Measurements from ENCODE around the gene RMND1. TPM values are rescaled to one million over a fixed set of nuclear protein-coding genes. Genes with fewer than 3 reads are reported as not detected.

RMND1 gene
- total RNA-seq, 4 donors from 2014 or later, result 18.4 to 31.8 (median 27.0) TPM

GRCh38 chr6:151375833-151376232, 76.1 kb downstream of the RMND1 start:
- Histone ChIP-seq H3K27ac (peak overlapping the region in 2 of 4 donors; percentile 22 to 34), H3K27me3 (no peaks in the 10 kb centered on the region), H3K4me3 (no peak overlapping the region), H3K36me3 (peaks cover 0 to 19% (median 7%) of the 10 kb centered on the region in 3 donors), H3K9me3 (no peaks in the 10 kb centered on the region), H3K4me1 (peaks cover 0 to 32% (median 17%) of the 10 kb centered on the region in 4 donors)
- no peak for DNase-seq (ENCODE audit: low spot score in 2 of 2)
- 66 to 74% methylated on average over 2 of the region's 2 CpGs for WGBS, 2 donors
- no peak for TF ChIP-seq POLR2A (IDR thresholded peaks at IDR 0.05)
- TF ChIP-seq EP300 (IDR thresholded peaks at IDR 0.05), result no peak
- TF ChIP-seq CTCF (IDR thresholded peaks at IDR 0.05), result no peak

GRCh38 chr6:151374036-151374683, 77.8 kb downstream of the RMND1 start:
- Histone ChIP-seq H3K27me3 (no peaks in the 10 kb centered on the region), H3K4me3 (no peak overlapping the region), H3K36me3 (peaks cover 0 to 33% (median 8%) of the 10 kb centered on the region in 3 donors), H3K9me3 (no peaks in the 10 kb centered on the region), H3K4me1 (peaks cover 0 to 20% (median 12%) of the 10 kb centered on the region in 4 donors), H3K27ac (peak overlapping the region in 3 of 4 donors; percentile 4 to 66 (median 30))
- no peak for DNase-seq (ENCODE audit: low spot score in 2 of 2)
- WGBS, 2 donors, result 38 to 44% methylated on average over 5 of the region's 5 CpGs
- TF ChIP-seq POLR2A (IDR thresholded peaks at IDR 0.05) (no peak), EP300 (IDR thresholded peaks at IDR 0.05) (peak in 1 of 2 donors; percentile 23), CTCF (IDR thresholded peaks at IDR 0.05) (no peak)

GRCh38 chr6:151372164-151372563, 79.8 kb downstream of the RMND1 start:
- Histone ChIP-seq H3K27ac (no peak overlapping the region), H3K4me3 (no peak overlapping the region), H3K27me3 (no peaks in the 10 kb centered on the region), H3K36me3 (peaks cover 0 to 46% (median 8%) of the 10 kb centered on the region in 3 donors), H3K4me1 (peaks cover 0 to 20% (median 12%) of the 10 kb centered on the region in 4 donors), H3K9me3 (no peaks in the 10 kb centered on the region)
- TF ChIP-seq CTCF (IDR thresholded peaks at IDR 0.05) (no peak), EP300 (IDR thresholded peaks at IDR 0.05) (no peak), POLR2A (IDR thresholded peaks at IDR 0.05) (no peak)
- WGBS, 2 donors, result 63 to 64% methylated on average over 5 of the region's 5 CpGs
- DNase-seq (ENCODE audit: low spot score in 2 of 2), result no peak

GRCh38 chr6:151370509-151371078, 81.3 kb downstream of the RMND1 start:
- Histone ChIP-seq H3K27ac (no peak overlapping the region), H3K4me1 (peaks cover 0 to 19% (median 8%) of the 10 kb centered on the region in 4 donors), H3K4me3 (no peak overlapping the region), H3K36me3 (peaks cover 0 to 59% (median 18%) of the 10 kb centered on the region in 3 donors), H3K27me3 (no peaks in the 10 kb centered on the region), H3K9me3 (no peaks in the 10 kb centered on the region)
- 62 to 65% methylated on average over 6 of the region's 6 CpGs for WGBS, 2 donors
- no peak for DNase-seq (ENCODE audit: low spot score in 2 of 2)
- TF ChIP-seq POLR2A (IDR thresholded peaks at IDR 0.05) (no peak), CTCF (IDR thresholded peaks at IDR 0.05) (peak in 1 of 5 experiments; percentile 13), EP300 (IDR thresholded peaks at IDR 0.05) (no peak)

GRCh38 chr6:151365233-151365632, 86.7 kb downstream of the RMND1 start:
- WGBS, 2 donors, result 61 to 70% methylated on average over 6 of the region's 6 CpGs
- peak overlapping the region in 2 of 4 donors; percentile 8 to 37 for H3K27ac ChIP-seq
- no peak overlapping the region for H3K4me3 ChIP-seq
- no peaks in the 10 kb centered on the region for H3K27me3 ChIP-seq
- peaks cover 0 to 11% (median 0%) of the 10 kb centered on the region in 4 donors for H3K4me1 ChIP-seq
- no peak for DNase-seq (ENCODE audit: low spot score in 2 of 2)
- no peaks in the 10 kb centered on the region for H3K9me3 ChIP-seq
- TF ChIP-seq EP300 (IDR thresholded peaks at IDR 0.05) (no peak), CTCF (IDR thresholded peaks at IDR 0.05) (no peak), POLR2A (IDR thresholded peaks at IDR 0.05) (no peak)
- peaks cover 0 to 66% (median 14%) of the 10 kb centered on the region in 3 donors for H3K36me3 ChIP-seq
